Left colon (tissue), 2 donors: ENCODE results near the gene IGFL4. TPM values are rescaled to one million over a fixed set of nuclear protein-coding genes. Genes with fewer than 3 reads are reported as not detected.
A peak's percentile ranks its signal among the peaks of the same experiment; 100 is the strongest.
"Not testable (repeated sequence)": the region's sequence is repeated elsewhere in the genome, so short reads cannot be mapped to it uniquely, and the experiment has no call there.

Experiments used
- ATAC-seq: fragments of 200-7000 bp; cut with Tn5 transposase; one replicate; pipeline ENCODE4 v1.9.1; 2020; ENCODE audit warnings: mild to moderate bottlenecking, moderate library complexity
- DNase-seq, 2 donors: peaks; one replicate each; pipeline ENCODE4 v3.0.0-alpha.2; 2020
- intact Hi-C, 2 donors: fragments of 100-400 bp; cut with DNase I in 1 of 2; cut with micrococcal nuclease in 1 of 2; formaldehyde crosslinking; loops; one replicate each; pipeline versions ENCODE4 v1.11.2 to v1.14.0; 2022; cut with DNase I, micrococcal nuclease
- long read RNA-seq: library from polyadenylated mRNA; unstranded; transcript quantifications from one replicate; pipeline ENCODE4 v2.0.0, GENCODE V29; 2021
- total RNA-seq, 2 donors: library from RNA; stranded (reverse); fragmentation: NEBNext Ultra II Directional; extraction: Animal tissue kit (Norgen Biotek cat#: 25700); gene quantifications; one replicate each; pipeline ENCODE4 v1.2.1, GENCODE V29; 2021
- donor health status: DM: no; HTN: no; CAD: no.
- donor health status: DM: yes; HTN: yes; CAD: no.

The IGFL4 gene
- not detected for total RNA-seq
- long read RNA-seq, result 0 reads

DNA sequence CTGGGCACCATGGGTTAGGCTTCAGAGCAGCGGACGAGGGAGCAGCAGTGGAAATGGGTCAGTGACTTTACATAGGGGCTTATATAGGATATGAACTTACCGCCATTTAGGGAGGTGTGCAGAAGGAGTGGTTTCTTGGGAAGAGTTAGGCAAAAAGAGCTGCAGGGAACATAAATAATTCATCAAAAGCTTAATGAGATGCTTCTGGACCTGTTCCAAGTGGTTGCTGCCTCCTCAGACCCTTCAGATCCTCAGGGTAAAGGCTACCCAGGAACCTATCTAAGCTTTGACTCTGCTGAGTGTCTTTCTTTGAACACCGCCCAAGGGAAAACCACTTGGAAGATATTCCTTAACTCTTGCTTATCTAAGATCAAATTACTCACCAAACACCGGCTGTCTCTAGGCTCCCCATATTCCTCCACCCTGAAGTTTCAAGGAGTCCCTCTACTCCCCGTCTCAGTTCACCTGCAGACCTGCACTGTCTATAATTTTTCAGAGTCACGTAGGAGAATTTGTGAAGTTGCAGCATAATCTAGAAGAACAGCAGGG is at the start of gene IGFL4:
Gene IGFL4, minus strand, starts transcription at position 51 of the 549 bp plus-strand sequence. Its CDS starts 40 bp downstream, at position 11.
- no peak for DNase-seq
- intact Hi-C loops, result no loop called here
- peak; percentile 84 for ATAC-seq

DNA sequence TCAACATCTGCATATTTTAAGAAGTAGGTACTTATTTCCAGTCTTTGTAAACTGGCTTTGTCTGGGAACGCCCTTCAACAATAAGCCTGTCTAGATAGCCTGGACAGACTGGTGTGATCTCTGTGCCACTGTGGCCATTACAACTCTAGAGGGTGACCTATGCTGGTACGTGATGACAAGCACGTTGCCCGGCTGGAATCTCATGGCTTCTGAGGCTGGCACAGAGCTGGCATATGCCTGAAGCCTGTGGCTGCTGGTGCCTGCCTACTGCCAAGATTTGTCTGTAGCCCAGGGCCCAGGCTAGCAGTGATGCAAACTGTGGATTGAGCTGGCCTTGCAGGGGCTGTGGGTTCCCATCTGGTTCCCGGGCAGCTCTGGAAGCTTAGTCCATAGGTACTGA is 49.6 kb upstream of the IGFL4 start:
- intact Hi-C loops, result no loop called here
- no peak for ATAC-seq
- DNase-seq, result no peak

DNA sequence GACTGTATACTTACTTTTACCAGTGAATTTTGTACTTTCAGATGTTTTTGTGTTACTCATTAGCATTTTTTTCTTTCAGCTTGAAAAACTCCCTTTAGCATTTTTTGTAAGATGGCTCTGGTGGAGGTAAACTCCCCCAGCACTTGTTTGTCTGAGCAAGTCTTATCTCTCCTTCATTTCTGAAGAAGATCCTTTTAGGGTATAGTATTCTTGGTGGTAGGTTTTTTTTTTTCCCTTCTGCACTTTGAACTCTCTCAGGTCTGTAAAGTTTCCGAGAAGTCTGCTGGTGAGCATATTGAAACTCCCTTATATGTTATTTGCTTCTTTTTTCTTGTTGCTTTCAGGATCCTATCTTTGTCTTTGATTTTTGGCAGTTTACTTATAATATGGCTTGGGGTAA is 48.6 kb upstream of the IGFL4 start:
- intact Hi-C loops, result no loop called here
- DNase-seq (no peak), ATAC-seq (no peak)

DNA sequence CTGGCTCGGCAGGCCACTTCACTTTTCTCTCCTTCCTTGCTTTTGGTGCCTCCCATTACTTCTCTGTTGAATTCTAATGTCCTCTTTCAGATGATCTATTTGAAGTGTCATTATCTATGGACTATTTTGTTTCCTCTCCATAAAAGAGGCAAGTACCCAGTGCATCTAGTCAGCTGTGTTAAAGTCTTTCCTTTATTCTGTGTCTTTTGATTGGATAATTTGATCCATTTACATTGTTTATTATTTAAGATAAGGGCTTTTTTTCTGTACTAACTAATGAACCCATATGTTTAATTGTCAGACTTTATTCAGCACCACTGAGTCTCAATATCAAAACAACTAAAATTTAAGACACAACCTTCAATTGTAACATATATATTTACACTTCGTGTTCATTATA is 47.3 kb upstream of the IGFL4 start:
- no peak for DNase-seq
- ATAC-seq, result no peak
- intact Hi-C loops, result no loop called here

DNA sequence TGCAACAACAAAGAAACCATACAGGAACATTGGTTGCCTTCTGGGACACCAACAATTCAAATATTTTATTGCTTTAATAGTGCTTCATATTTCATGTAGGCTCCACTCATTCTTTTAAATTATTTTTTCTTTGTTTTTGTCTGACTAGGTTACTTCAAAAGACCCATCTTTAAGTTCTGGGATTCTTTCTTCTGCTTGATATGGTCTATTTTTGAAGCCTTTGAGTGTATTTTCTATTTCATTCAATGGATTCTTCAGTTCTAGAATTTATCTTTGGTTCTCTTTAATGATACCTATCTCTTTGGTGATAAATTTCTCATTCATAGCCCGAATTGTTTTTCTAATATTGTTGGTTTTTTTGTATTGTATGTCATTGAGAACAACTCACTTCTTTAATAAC is 45.1 kb upstream of the IGFL4 start:
- DNase-seq (no peak), ATAC-seq (no peak)
- intact Hi-C loops, result no loop called here

DNA sequence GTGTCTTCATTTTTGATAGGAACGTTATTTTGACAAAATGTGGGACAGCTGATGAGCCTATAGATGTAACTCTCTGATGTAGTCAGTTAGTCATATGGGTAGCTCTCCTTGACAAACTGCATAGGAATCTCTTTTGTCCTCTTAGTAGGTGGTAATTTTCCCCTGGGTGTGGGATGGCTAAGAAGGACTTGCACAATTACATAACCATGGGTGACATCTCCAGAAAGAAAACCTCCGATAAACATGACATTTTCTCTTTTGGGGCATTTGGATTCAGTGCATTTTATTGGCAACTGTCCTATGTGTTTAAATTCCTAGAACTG is 41.9 kb upstream of the IGFL4 start:
- DNase-seq (no peak), ATAC-seq (no peak)
- intact Hi-C loops, result loop anchor here in 1 of 2 donors (5.0 kb wide), 1 partner anchor 110 kb away; no protein-coding TSS in a partner anchor

DNA sequence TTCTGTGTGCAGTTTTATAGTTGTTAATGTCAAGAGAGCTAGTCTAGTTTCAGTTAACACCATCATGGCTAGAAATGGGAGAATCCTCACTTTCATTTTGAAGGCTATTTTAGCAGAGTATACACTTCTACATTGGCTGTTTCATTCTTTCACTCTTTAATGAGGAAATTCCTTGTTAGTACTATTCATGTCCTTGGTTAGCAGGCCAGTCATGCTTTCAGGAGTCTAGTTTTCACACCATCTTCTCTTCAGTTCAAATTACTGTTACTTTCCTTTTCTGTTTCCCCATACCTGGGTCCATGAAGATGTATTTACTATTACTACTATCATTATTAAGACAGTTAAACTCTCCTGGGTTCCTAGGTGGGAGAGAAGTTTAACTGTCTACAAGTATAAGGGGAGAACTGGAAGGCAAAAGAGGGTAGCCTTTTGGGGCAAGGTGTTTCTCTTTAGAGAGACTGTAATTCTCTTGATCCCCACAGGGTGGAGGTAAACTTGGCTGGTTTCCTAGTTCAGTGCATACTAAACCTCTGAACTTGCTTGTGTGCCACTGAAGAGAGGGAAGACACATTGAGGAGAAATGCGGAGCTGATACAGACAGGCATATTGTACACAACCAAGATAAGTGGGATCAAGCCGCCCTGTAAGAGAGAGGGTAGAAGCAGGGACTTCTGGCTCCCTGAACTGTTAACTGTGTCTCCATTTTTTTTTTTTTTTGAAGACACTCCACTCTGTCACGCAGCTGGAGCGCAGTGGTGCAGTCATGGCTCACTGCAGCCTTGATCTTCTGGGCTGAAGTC is 41.3 kb upstream of the IGFL4 start:
- DNase-seq, result no peak
- intact Hi-C loops, result loop anchor here in 1 of 2 donors (5.0 kb wide), 1 partner anchor 110 kb away; no protein-coding TSS in a partner anchor
- peak; percentile 66 for ATAC-seq

DNA sequence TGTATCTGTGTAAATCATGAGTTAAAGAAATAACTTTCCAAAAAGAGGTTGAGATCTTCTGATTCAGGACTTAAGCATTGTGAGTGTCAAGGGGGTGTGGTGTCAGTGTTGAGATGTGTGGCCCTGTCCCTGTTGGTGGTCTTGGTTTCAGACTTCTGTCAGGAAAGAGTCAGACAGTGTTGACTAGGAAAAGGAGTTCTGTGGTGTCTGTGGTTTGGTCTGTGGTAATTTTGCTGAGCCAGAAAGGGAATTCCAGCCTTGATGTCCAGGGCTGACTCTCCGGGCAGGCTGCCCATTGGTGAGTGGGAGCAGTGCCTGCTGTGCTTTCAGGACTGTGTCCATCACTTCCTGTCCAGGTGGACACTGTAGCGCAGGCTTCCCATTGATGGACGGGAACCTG is 39.8 kb upstream of the IGFL4 start:
- ATAC-seq (no peak), DNase-seq (no peak)
- intact Hi-C loops, result loop anchor here in 1 of 2 donors (5.0 kb wide), 1 partner anchor 112 kb away; no protein-coding TSS in a partner anchor

DNA sequence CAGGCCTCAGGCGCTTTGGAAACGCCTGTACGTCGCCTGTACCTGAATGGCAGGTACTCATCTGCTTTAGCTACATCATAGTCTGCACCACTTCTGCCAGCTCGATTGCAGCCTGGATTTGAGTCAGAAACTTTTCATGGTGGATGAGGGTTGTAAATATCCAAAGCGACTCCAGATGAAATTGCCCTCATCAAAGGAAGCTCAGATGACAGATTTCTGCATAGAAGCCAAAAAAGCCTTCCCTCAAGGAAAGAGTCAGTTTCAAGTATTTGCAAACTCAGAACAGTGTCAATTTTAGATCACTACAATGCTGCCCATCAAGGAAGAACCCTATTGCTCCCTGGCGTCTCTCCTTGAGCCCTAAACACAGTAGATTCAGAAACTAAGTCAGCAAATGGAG is 38.8 kb upstream of the IGFL4 start:
- DNase-seq, result no peak
- intact Hi-C loops, result loop anchor here in 1 of 2 donors (10.0 kb wide), 1 partner anchor 185 kb away; no protein-coding TSS in a partner anchor
- no peak for ATAC-seq

DNA sequence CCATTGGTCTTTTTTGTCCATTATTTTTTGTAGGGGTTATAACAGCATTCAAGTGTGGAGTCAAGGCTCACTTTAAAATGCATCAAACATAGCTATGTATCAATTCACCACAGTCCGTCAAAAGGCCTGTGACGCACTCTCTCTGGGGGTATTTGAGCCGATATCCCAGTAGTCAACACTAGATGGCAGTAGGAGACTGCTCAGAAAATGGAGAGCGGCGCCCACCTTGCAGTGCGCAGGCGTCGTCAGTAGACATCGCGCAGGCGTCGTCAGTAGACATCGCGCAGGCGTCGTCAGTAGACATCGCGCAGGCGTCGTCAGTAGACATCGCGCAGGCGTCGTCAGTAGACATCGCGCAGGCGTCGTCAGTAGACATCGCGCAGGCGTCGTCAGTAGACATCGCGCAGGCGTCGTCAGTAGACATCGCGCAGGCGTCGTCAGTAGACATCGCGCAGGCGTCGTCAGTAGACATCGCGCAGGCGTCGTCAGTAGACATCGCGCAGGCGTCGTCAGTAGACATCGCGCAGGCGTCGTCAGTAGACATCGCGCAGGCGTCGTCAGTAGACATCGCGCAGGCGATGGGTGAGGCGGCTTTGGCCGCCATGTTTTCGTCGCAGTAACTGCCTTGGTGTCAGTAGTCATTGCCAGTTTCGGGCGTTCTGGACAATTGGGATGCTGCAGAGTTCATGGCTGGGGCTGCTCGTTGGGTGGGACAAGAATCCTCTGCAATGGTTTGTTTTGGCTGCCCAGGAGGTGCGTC is 38.0 kb upstream of the IGFL4 start:
- not testable (repeated sequence) for DNase-seq
- intact Hi-C loops, result loop anchor here in 1 of 2 donors (10.0 kb wide), 1 partner anchor 186 kb away; no protein-coding TSS in a partner anchor
- ATAC-seq, result peak; percentile 41

DNA sequence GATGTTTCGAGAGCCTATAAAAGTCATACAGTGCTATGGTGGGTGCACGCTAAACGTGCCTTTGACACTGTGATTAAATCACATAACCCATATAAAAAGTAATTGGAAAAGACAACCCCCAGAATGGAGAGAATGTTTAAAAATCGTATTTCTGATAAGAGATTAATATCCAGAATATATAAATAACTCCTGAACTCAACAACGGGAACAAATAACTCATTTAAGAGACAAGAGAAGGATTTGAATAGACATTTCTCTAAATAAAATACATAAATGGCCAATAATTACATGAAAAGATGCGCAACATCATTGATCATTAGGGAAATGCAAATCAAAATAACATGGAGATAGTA is 37.0 kb upstream of the IGFL4 start:
- ATAC-seq (no peak), DNase-seq (no peak)
- intact Hi-C loops, result loop anchor here in 1 of 2 donors (10.0 kb wide), 1 partner anchor 187 kb away; no protein-coding TSS in a partner anchor

DNA sequence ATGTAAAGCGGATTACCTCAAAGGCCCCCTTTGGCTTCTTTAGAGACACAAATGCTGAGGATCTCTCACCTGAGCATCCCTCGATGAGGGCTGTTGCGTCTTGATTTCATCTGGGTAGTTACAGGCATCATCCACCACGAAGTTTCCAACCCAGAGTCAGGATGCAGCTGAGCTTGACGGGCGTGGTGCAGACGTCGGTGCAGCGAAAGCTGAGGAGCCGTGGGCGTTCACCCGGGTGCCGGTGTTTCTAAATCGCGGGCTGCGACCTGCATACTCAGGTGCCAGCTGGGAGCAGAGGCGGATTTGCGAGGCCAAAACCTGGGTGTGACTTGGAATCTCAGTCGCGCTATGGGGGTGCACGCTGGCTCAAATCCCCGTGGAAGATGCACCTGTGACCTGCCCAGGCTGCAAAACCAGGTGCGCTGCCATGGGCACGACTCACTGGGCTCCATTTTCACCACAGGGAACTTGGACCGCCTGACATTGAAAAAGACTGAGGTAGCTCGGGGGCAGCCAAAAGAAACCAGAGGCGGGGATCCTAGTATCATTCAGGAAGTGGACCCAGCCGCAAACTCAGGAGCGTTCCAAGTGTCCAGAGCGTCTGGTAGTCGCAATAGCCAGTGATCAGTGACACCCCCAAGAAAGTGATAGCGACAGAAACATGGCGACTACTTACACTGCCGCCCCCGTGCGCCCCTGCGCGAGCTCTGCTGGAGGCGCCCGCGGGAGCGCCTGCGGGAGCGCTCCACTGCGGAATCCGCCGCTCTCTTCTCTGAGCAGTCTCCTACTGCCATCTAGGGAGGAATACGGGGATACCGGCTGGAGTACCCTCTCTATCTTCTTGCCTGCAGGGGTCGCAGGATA is 36.4 kb upstream of the IGFL4 start:
- intact Hi-C loops, result loop anchor here in 1 of 2 donors (10.0 kb wide), 1 partner anchor 188 kb away; no protein-coding TSS in a partner anchor
- peak; percentile 38 to 62 for DNase-seq
- peak; percentile 98 for ATAC-seq

DNA sequence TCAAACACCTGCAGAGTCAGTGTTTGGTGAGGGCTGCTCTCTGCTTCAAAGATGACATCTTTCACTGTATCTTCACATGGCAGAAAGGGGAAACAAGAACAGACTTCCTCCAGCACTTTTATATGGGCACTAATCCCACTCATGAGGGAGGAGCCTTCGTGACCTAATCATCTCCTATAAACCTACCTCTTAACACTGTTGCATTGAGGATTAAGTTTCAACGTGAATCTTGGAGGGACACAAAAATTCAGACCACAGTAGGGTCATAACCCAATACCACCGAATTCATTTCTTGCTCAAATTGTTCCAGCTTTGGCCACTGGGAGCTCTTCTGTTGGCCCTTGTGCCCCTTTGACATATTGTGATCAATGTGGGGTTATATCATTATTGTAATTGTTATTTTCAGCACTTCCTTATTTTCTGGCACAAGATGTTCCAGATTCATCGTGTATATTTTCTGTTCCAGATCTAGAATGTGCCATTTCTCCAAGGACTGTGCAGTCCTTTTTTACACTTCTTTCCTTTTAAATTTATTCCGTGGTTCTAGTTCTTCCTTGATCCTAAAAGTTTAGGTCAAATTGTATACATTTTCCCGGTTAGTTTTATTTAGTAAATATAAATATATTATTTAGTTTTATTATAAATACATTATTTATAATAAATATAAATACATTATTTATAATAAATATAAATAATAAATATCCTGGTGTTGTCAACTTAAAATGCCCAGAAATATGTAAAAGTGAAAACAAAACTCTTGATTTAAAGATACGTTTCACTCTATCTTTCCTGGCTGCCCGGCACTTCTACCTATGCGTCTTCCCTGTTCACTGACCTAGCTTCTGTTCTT is 35.5 kb upstream of the IGFL4 start:
- intact Hi-C loops, result loop anchor here in 1 of 2 donors (10.0 kb wide), 1 partner anchor 189 kb away; no protein-coding TSS in a partner anchor
- ATAC-seq (no peak), DNase-seq (no peak)

DNA sequence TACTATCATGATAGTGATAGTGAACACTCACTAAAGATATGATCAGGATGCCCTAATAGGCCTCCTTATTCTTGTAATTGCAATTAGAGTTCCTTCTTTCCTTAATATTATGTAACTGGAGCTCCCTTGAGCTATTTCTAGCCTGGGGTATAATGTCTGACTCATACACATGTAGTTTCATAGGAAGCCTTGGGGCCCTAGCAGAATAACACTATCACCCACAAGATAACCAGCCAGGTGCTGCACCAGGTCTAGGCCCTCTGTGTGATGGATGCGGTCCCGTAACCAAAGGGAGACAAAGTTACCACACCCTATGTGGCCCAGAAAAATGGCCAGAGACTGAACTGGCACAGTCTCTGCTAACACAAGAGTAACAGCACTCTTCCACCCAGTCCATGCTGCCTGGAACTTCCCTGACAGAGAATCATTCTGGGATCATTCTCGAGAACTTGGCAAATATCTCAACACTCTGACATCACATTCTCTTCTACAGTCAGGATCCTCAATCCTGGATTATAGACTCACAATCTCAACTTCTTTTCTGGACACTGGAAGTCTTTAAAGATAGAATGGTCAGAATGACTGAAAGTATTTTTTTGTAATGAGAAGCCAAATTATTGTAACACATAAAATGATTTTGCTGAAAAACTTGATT is 32.6 kb upstream of the IGFL4 start:
- DNase-seq, result no peak
- ATAC-seq, result no peak
- intact Hi-C loops, result loop anchor here in 1 of 2 donors (10.0 kb wide), 1 partner anchor 191 kb away; no protein-coding TSS in a partner anchor

DNA sequence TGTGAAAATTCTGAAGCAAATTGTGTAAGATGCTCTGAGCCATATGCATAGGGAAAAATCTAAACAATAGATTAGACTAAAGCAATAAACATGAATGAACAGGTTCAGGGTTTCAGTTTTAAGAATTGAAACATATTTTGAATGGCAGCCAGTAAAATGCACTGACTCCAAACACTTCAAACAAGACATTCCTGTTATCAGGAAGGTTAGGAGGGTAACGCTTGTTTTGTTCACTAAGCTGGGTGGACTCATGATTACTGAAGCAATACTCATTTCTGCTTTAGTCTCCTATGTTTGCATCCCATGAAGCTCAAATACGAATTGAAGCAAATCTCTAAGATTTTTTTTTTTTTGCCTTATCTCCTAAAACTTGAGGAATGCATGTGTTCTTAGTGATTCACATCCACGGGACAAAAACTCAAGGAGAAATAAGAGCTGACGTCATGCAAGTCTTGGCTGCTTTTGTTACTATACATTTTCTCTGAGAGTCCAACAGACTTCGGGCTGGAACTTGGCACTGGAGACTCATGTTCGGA is 29.1 kb upstream of the IGFL4 start:
- intact Hi-C loops, result loop anchor here in 1 of 2 donors (10.0 kb wide), 1 partner anchor 195 kb away; no protein-coding TSS in a partner anchor
- ATAC-seq, result peak; percentile 22

DNA sequence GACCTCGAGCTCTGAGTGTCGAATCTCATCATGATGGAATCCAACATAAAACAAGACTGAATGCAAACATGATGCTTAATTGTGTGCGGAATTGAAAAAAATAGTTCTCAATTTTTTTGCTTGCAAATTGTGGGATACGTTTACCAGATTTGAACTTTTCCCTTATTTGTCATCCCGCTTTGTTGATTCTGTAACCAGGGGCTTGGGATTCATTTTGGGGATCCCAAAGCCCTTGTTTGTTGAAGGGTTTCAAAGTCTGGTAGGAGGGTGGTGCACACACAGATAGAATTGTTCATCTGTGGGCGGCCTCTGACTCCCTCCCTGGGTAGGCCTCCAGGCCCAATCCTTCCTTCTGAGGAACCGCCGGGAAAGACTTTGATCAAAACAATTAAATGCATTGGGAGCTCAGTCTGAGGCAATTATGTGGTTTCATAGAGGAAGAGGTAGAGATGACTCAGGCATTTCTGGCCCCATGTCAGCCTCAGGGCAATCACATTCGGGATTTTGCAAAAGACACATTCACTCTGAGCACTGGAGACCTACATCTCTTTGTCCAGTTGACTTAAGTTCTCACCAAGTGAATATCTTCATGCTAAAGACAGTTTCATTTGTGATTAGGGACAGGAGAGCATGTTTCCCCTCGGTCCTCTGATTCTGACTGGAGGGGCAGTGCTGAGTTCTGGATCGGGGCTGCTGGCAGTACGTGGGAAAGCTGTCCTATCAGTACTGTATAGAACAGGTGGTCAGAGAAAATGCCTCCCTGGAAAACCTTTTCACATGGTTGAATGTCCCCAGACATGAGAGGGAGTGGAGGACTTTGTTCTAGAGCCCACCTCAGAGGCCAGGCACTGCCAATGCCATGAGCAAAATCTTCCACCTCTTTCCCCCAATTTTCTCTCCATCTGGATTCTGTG is 27.8 kb upstream of the IGFL4 start:
- intact Hi-C loops, result no loop called here
- DNase-seq (peak in 1 of 2 donors; percentile 30), ATAC-seq (peak; percentile 96)

More for the DNA sequence above, 29.1 kb upstream of the IGFL4 start:
- no peak for DNase-seq
